ENCODE measurements around the gene CCN2.

Gene CCN2

DNA sequence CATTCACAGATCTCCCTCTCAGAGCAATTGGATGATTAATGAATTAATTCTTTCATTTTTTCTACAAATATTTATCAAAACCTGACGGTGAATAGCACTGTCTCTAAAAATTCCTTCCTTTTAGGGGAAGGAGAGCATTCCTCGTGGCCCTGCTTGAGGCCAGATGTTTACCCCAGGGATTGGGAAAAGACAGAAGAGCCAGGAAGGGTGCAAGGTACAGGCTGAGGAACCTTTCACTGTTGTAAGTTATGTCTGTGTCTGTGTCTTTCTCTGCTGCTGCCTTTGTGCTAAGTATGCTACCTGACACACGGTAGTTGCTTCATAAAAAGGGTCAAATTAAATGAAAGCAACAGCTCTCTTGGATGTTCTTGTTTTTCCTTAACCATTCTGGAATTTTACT lies 27.4 kb upstream of the CCN2 start:
- TF ChIP-seq, protein P1, sequence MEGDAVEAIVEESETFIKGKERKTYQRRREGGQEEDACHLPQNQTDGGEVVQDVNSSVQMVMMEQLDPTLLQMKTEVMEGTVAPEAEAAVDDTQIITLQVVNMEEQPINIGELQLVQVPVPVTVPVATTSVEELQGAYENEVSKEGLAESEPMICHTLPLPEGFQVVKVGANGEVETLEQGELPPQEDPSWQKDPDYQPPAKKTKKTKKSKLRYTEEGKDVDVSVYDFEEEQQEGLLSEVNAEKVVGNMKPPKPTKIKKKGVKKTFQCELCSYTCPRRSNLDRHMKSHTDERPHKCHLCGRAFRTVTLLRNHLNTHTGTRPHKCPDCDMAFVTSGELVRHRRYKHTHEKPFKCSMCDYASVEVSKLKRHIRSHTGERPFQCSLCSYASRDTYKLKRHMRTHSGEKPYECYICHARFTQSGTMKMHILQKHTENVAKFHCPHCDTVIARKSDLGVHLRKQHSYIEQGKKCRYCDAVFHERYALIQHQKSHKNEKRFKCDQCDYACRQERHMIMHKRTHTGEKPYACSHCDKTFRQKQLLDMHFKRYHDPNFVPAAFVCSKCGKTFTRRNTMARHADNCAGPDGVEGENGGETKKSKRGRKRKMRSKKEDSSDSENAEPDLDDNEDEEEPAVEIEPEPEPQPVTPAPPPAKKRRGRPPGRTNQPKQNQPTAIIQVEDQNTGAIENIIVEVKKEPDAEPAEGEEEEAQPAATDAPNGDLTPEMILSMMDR (IDR thresholded peaks at IDR 0.05), result no peak

DNA sequence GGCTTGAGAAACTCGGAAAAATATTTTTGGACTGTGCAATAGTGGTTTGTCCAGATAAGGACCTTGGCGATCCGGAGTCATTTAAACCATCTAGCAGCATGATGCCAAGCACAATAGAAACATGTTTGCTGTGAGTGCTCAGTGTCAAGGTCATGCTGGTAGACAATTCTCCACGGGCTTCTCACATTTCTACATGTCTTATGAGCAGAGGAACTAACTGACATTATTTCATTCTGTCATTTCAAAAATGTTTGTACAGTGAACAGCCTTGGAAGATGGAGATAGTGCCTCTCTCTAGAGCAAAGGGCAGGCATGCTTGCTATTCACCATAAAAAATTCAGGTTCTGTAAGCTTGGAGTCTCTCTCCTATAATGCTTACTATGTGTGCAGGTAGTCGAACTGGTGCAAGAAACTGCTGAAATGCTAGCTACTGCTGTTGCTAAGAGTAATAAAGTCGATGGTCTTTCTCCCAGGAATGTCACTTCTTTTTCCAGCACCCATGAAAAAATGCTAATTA lies 25.4 kb upstream of the CCN2 start:
- TF ChIP-seq, protein P1 (IDR thresholded peaks at IDR 0.05), result no peak

GRCh38 chr6:131972741-131973140 lies 21.6 kb upstream of the CCN2 start:
- TF ChIP-seq, protein P1 (IDR thresholded peaks at IDR 0.05), result no peak

- TF ChIP-seq, protein P1 (IDR thresholded peaks at IDR 0.05), result no peak
These were observed 19.1 kb upstream of the CCN2 start for GRCh38 chr6:131970076-131970859.

- TF ChIP-seq, protein P1 (IDR thresholded peaks at IDR 0.05), result no peak
These were observed 17.5 kb upstream of the CCN2 start for GRCh38 chr6:131968656-131969055.

DNA sequence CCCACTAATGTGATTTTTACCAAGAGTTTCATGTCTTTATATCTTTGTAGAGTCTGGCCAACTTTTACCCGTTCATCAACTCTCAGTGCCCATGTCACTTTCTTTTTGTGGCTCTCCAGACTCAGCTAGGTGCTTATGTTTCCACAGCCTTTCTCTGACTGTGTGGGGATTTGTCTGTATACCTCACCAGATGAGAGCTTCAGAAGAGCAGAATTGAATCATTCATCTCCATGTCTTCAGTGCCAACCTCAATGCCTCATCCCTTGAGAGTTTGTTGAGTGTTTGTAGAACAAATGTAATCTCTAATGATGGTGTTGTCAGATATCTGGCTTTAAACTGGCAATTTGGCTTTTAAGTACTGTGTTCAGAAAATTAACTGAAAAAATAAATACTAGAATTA lies 16.8 kb upstream of the CCN2 start:
- TF ChIP-seq, protein P1 (IDR thresholded peaks at IDR 0.05), result no peak

DNA sequence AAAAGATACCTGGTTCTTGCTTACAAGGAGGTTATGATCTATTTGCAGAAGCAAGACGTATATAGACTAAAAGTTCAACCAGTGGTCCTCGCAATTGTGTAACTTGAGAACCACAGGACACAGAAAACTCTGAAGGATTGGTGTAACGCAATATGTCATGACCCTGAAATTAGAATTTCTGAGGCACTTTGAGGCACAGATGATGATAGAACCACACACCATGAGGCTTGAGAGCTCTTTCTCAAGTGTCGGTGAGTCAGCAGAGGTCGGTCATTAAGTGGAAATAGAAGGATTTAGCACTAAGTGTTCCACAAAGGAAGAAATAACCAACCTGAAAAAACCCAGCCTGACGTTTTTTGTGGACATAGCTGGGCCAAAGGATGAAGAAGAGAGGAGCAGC lies 15.3 kb upstream of the CCN2 start:
- TF ChIP-seq, protein P1 (IDR thresholded peaks at IDR 0.05), result no peak

All from LNCAP (cell line).